Body of pancreas (tissue), 4 donors: ENCODE data around the gene NACA.

Experiments used
- CTCF ChIP-seq, 7 experiments: fragments of 450-650 bp in 4 of 7; fragments of 200-600 bp in 3 of 7; sonication (generic) in 3 of 7; IDR thresholded peaks; one replicate each; pipeline ENCODE4 v1.5.1; 2016 to 2019; ENCODE audit warnings: antibody characterized with exemption in 7 of 7
- POLR2A ChIP-seq, 3 donors: fragments of 450-650 bp; IDR thresholded peaks; one replicate each; pipeline ENCODE4 v1.6.1; 2016; ENCODE audit warnings: antibody characterized with exemption in 3 of 3, mild to moderate bottlenecking in 2 of 3

- TF ChIP-seq POLR2A (IDR thresholded peaks at IDR 0.05), result no peak
- no peak for TF ChIP-seq CTCF (IDR thresholded peaks at IDR 0.05)
These were observed 38.9 kb upstream of the NACA start for GRCh38 chr12:56763753-56764657.
